Measurements from ENCODE around the gene COL9A1.

DNA sequence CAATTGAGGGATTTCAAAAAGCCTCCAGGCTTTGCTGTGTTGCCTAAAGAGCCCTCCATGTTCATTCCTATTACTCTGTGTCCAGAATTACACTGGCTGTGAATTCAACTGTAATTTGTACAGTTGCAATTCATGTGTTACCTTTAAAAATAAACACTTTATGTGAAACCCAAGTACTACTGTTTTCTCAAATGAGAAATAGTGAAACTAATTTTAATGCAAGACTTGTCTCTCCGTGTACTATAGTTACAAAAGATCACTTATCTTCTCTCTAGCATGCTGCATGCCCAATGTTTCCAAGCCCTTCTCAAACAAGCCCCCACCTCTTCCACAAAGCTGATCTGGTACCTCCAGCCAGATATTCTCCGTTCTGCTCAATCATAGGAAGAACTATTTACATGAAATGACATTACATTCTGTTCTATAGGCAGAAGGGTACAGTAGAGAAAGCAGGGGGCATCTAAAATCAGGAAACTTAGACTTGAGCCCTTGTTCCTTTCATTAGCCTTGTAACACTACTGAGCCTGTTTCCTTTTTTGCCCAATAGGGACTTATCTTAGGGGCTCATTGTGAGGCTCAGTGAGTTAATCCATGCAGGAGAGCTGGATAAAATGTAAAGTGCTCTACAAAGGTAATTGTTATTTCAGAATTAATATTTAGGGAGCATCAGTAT is 12.3 kb upstream of the COL9A1 start:
- no peak for TF ChIP-seq POLR2A (IDR thresholded peaks at IDR 0.05; ENCODE audit: extremely low read depth, insufficient read length)
- TF ChIP-seq, protein P1, sequence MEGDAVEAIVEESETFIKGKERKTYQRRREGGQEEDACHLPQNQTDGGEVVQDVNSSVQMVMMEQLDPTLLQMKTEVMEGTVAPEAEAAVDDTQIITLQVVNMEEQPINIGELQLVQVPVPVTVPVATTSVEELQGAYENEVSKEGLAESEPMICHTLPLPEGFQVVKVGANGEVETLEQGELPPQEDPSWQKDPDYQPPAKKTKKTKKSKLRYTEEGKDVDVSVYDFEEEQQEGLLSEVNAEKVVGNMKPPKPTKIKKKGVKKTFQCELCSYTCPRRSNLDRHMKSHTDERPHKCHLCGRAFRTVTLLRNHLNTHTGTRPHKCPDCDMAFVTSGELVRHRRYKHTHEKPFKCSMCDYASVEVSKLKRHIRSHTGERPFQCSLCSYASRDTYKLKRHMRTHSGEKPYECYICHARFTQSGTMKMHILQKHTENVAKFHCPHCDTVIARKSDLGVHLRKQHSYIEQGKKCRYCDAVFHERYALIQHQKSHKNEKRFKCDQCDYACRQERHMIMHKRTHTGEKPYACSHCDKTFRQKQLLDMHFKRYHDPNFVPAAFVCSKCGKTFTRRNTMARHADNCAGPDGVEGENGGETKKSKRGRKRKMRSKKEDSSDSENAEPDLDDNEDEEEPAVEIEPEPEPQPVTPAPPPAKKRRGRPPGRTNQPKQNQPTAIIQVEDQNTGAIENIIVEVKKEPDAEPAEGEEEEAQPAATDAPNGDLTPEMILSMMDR (IDR thresholded peaks at IDR 0.05; ENCODE audit: low read depth, low read length), result no peak

Measured in NB4 (cell line).